LNCaP clone FGC (cell line): Measurements from ENCODE around the gene HOXA7.

Source experiments
- DNase-seq: peaks from one replicate; pipeline ENCODE4 v3.0.0-alpha.2; 2011; ENCODE audit warnings: low read depth
- H3K4me3 ChIP-seq: 2 replicates; pipeline ENCODE4 v1.5.1; 2011; ENCODE audit warnings: mild to moderate bottlenecking, low read depth, low read length, control low read depth
- CTCF ChIP-seq: IDR thresholded peaks from 2 replicates; pipeline ENCODE4 v1.5.1; 2012; ENCODE audit warnings: mild to moderate bottlenecking; ENCODE audit not compliant: control insufficient read depth, insufficient read depth; ENCODE audit errors: extremely low read depth

Gene HOXA7

GRCh38 chr7:27166531-27167505 lies 10.3 kb upstream of the HOXA7 start:
- H3K4me3 ChIP-seq, result no peak overlapping the region
- no peak for TF ChIP-seq CTCF
- DNase-seq, result no peak

GRCh38 chr7:27165996-27166530 lies 9.6 kb upstream of the HOXA7 start:
- no peak for DNase-seq
- H3K4me3 ChIP-seq, result peak overlapping the region; percentile 9; the same call in 1 of the 2 replicates
- TF ChIP-seq CTCF, result no peak

- DNase-seq, result no peak
- peak within 1 kb of the TSS; percentile 9; the same call in 1 of the 2 replicates for H3K4me3 ChIP-seq
- no peak for TF ChIP-seq CTCF
Measured at GRCh38 chr7:27165089-27165995, 8.9 kb upstream of the HOXA7 start, which contains the start of gene HOXA9. Gene HOXA9, minus strand, starts transcription at chr7:27165537. Its CDS starts 80 bp downstream, at chr7:27165457.

GRCh38 chr7:27164367-27165088 lies 8.1 kb upstream of the HOXA7 start:
- no peak overlapping the region for H3K4me3 ChIP-seq
- no peak for DNase-seq
- no peak for TF ChIP-seq CTCF

GRCh38 chr7:27164045-27164366 lies 7.5 kb upstream of the HOXA7 start:
- no peak for DNase-seq
- H3K4me3 ChIP-seq, result no peak overlapping the region
- TF ChIP-seq CTCF, result no peak
